LoVo (cell line): ENCODE measurements around the gene RTN4RL1.

Experiments
- DNase-seq: peaks from one replicate; pipeline ENCODE4 v3.0.0-alpha.2; 2016; ENCODE audit warnings: low spot score

RTN4RL1 gene

GRCh38 chr17:2025220-2025621 lies at the start of gene RTN4RL1:
Gene RTN4RL1, minus strand, starts transcription at chr17:2025334. Its CDS starts 469 bp downstream, at chr17:2024865.
- peak; percentile 49 for DNase-seq

- no peak for DNase-seq
These were observed 49.8 kb upstream of the RTN4RL1 start for GRCh38 chr17:2074919-2075318.

- no peak for DNase-seq
These were observed 46.5 kb upstream of the RTN4RL1 start for GRCh38 chr17:2071455-2072281.

- no peak for DNase-seq
These were observed 45.9 kb upstream of the RTN4RL1 start for GRCh38 chr17:2071024-2071385.

GRCh38 chr17:2070241-2071023 lies 45.3 kb upstream of the RTN4RL1 start:
- DNase-seq, result no peak

GRCh38 chr17:2068519-2069051 lies 43.5 kb upstream of the RTN4RL1 start:
- no peak for DNase-seq

- DNase-seq, result no peak
These were observed 42.9 kb upstream of the RTN4RL1 start for GRCh38 chr17:2068031-2068518.

GRCh38 chr17:2067608-2068024 lies 42.5 kb upstream of the RTN4RL1 start:
- DNase-seq, result no peak

- no peak for DNase-seq
These were observed 42.0 kb upstream of the RTN4RL1 start for GRCh38 chr17:2067048-2067561.

- no peak for DNase-seq
These were observed 40.8 kb upstream of the RTN4RL1 start for GRCh38 chr17:2065949-2066400.

- DNase-seq, result no peak
These were observed 40.0 kb upstream of the RTN4RL1 start for GRCh38 chr17:2064980-2065785.

- DNase-seq, result no peak
These were observed 39.4 kb upstream of the RTN4RL1 start for GRCh38 chr17:2064520-2064971.

- no peak for DNase-seq
These were observed 39.0 kb upstream of the RTN4RL1 start for GRCh38 chr17:2064147-2064489.

- no peak for DNase-seq
These were observed 38.4 kb upstream of the RTN4RL1 start for GRCh38 chr17:2063261-2064146.

- no peak for DNase-seq
These were observed 37.5 kb upstream of the RTN4RL1 start for GRCh38 chr17:2062571-2063183.

GRCh38 chr17:2061441-2061958 lies 36.4 kb upstream of the RTN4RL1 start:
- no peak for DNase-seq

GRCh38 chr17:2060681-2061440 lies 35.7 kb upstream of the RTN4RL1 start:
- no peak for DNase-seq

GRCh38 chr17:2060385-2060658 lies 35.2 kb upstream of the RTN4RL1 start:
- no peak for DNase-seq
